GM12873 (cell line): ENCODE measurements around the gene SPTBN4.
A peak's percentile ranks its signal among the peaks of the same experiment; 100 is the strongest.

ENCODE experiments used
- CTCF ChIP-seq: IDR thresholded peaks from 2 replicates; pipeline ENCODE4 v1.5.1; 2012; ENCODE audit warnings: low read depth, mild to moderate bottlenecking, moderate library complexity, low read length, control low read depth; ENCODE audit not compliant: insufficient read depth; ENCODE audit errors: missing control alignments

Gene SPTBN4

GRCh38 chr19:40457048-40457447 lies 9.8 kb upstream of the SPTBN4 start:
- no peak for TF ChIP-seq CTCF

GRCh38 chr19:40457953-40458596 lies 8.7 kb upstream of the SPTBN4 start:
- TF ChIP-seq CTCF: no peak

- no peak for TF ChIP-seq CTCF
Measured at GRCh38 chr19:40458597-40458974, 8.2 kb upstream of the SPTBN4 start.

GRCh38 chr19:40460185-40460584 lies 6.6 kb upstream of the SPTBN4 start:
- no peak for TF ChIP-seq CTCF

GRCh38 chr19:40461669-40462221 lies 5.1 kb upstream of the SPTBN4 start:
- TF ChIP-seq CTCF: no peak

GRCh38 chr19:40464059-40465024 lies 2.5 kb upstream of the SPTBN4 start:
- peak; percentile 83 for TF ChIP-seq CTCF

- no peak for TF ChIP-seq CTCF
Measured at GRCh38 chr19:40465025-40465556, 1.7 kb upstream of the SPTBN4 start.
